A549 (cell line): Measurements from ENCODE around the gene NEUROD1.

Experiments used
- BHLHE40 ChIP-seq: IDR thresholded peaks from 2 replicates; pipeline ENCODE4 v1.6.1; 2012; ENCODE audit warnings: low read depth, low read length, inconsistent platforms
- CHD2 ChIP-seq: fragments of 150-350 bp; IDR thresholded peaks from 2 replicates; pipeline ENCODE4 v1.6.1; 2014; ENCODE audit warnings: low read length; ENCODE audit not compliant: partially characterized antibody
- EP300 ChIP-seq, 2 experiments: fragments of >200 bp; sonication (Bioruptor Twin); formaldehyde crosslinking; IDR thresholded peaks; 2 replicates in 1 of 2; 3 replicates in 1 of 2; pipeline ENCODE4 v1.6.1; 2016 to 2017
- FOSL2 ChIP-seq, 2 experiments: fragments of 450-650 bp in 1 of 2; fragments of >200 bp in 1 of 2; sonication (Bioruptor Twin) in 1 of 2; formaldehyde crosslinking; IDR thresholded peaks; 2 replicates each; pipeline versions ENCODE4 v1.5.0 to v1.6.1; 2016 to 2020; ENCODE audit warnings: mild to moderate bottlenecking in 1 of 2, moderate library complexity in 1 of 2
- JUNB ChIP-seq: fragments of >200 bp; sonication (Bioruptor Twin); formaldehyde crosslinking; IDR thresholded peaks from 2 replicates; pipeline ENCODE4 v1.6.1; 2016
- MAX ChIP-seq: IDR thresholded peaks from 2 replicates; pipeline ENCODE4 v1.6.1; 2012
- RAD21 ChIP-seq, 2 experiments: fragments of >200 bp in 1 of 2; sonication (Bioruptor Twin) in 1 of 2; formaldehyde crosslinking in 1 of 2; IDR thresholded peaks in 1 of 2; conservative IDR thresholded peaks in 1 of 2; 2 replicates in 1 of 2; 3 replicates in 1 of 2; pipeline ENCODE4 v1.6.1; 2012 to 2018; ENCODE audit warnings: inconsistent platforms in 1 of 2
- RCOR1 ChIP-seq: fragments of 150-350 bp; IDR thresholded peaks from 2 replicates; pipeline ENCODE4 v1.6.1; 2014; ENCODE audit warnings: antibody characterized with exemption, low read length, low read depth
- ZC3H11A ChIP-seq: fragments of 450-650 bp; IDR thresholded peaks from 2 replicates; pipeline ENCODE4 v1.6.1; 2014; ENCODE audit warnings: antibody characterized with exemption, mild to moderate bottlenecking
- TF ChIP-seq, protein P1 (sequence below): IDR thresholded peaks from 2 replicates; pipeline ENCODE4 v1.6.1; 2012
- TF ChIP-seq, protein P2 (sequence below): fragments of >200 bp; sonication (Bioruptor Twin); formaldehyde crosslinking; IDR thresholded peaks from 3 replicates; pipeline ENCODE4 v1.5.1; 2016

DNA sequence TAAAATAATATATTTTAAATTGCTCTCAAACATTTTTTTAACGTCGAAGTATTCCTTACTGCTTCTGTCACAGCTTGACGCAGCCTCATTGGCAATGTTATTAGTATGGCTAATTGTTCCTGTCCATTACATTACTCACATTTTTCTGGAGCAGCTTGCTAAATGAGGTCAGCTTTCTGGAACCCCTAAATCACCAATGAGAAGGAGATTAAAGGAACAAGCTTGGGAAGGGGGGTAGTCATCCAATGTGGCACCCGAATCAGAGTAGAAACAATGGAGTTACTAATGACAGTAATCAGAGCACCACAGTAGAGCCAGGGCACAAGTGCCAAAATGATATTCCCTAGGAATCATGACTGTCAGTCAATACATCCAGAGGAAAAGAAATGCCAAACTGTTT lies 5.1 kb downstream of the NEUROD1 start:
- no peak for TF ChIP-seq RAD21 (conservative IDR thresholded peaks at IDR 0.05 in 1 of 2, IDR thresholded peaks at IDR 0.05 in 1 of 2)
- TF ChIP-seq, protein P1, sequence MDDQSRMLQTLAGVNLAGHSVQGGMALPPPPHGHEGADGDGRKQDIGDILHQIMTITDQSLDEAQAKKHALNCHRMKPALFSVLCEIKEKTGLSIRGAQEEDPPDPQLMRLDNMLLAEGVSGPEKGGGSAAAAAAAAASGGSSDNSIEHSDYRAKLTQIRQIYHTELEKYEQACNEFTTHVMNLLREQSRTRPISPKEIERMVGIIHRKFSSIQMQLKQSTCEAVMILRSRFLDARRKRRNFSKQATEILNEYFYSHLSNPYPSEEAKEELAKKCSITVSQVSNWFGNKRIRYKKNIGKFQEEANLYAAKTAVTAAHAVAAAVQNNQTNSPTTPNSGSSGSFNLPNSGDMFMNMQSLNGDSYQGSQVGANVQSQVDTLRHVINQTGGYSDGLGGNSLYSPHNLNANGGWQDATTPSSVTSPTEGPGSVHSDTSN = no peak
- no peak for TF ChIP-seq BHLHE40
- TF ChIP-seq, protein P2, sequence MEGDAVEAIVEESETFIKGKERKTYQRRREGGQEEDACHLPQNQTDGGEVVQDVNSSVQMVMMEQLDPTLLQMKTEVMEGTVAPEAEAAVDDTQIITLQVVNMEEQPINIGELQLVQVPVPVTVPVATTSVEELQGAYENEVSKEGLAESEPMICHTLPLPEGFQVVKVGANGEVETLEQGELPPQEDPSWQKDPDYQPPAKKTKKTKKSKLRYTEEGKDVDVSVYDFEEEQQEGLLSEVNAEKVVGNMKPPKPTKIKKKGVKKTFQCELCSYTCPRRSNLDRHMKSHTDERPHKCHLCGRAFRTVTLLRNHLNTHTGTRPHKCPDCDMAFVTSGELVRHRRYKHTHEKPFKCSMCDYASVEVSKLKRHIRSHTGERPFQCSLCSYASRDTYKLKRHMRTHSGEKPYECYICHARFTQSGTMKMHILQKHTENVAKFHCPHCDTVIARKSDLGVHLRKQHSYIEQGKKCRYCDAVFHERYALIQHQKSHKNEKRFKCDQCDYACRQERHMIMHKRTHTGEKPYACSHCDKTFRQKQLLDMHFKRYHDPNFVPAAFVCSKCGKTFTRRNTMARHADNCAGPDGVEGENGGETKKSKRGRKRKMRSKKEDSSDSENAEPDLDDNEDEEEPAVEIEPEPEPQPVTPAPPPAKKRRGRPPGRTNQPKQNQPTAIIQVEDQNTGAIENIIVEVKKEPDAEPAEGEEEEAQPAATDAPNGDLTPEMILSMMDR = no peak
- no peak for TF ChIP-seq EP300 (IDR thresholded peaks at IDR 0.05)
- no peak for TF ChIP-seq JUNB
- TF ChIP-seq MAX = no peak
- TF ChIP-seq FOSL2 (IDR thresholded peaks at IDR 0.05) = no peak
- no peak for TF ChIP-seq FOSL2 (CRISPR knock-in tag; IDR thresholded peaks at IDR 0.05)
- no peak for TF ChIP-seq CHD2
- TF ChIP-seq RCOR1 = no peak
- no peak for TF ChIP-seq ZC3H11A
